Activated naive CD8-positive, alpha-beta T cell treated with anti-CD3 and anti-CD28 coated beads, Interleukin-2, amount 10 ng/mL, durations not matched to agents 7 days and 5 days (primary cell): ENCODE results near the gene PRKG1. TPM values are rescaled to one million over a fixed set of nuclear protein-coding genes. Genes with fewer than 3 reads are reported as not detected.

Experiments used
- ATAC-seq: fragments of 150-1000 bp; cut with Tn5 transposase; one replicate; pipeline ENCODE4 v1.10.0; 2021; ENCODE audit warnings: low read depth, moderate library complexity
- POLR2A ChIA-PET: fragments of 350-600 bp; sonication (Branson Sonifier 250); formaldehyde crosslinking; loops from one replicate; lab custom pipeline; 2021; ENCODE audit warnings: antibody characterized with exemption; lab: Charles Lee
- DNase-seq: peaks from one replicate; pipeline ENCODE4 v3.0.0; 2021
- H3K27ac Mint-ChIP-seq: one replicate; pipeline ENCODE4 v1.8.0; 2022; ENCODE audit warnings: mild to moderate bottlenecking, mixed read lengths
- H3K27me3 Mint-ChIP-seq: one replicate; pipeline ENCODE4 v1.8.0; 2022; ENCODE audit warnings: mild to moderate bottlenecking, moderate library complexity, mixed read lengths
- H3K36me3 Mint-ChIP-seq: one replicate; pipeline ENCODE4 v1.8.0; 2021; ENCODE audit warnings: mild to moderate bottlenecking, mixed read lengths
- H3K4me1 Mint-ChIP-seq: one replicate; pipeline ENCODE4 v1.8.0; 2021; ENCODE audit warnings: mixed read lengths
- H3K4me3 Mint-ChIP-seq: one replicate; pipeline ENCODE4 v1.8.0; 2022; ENCODE audit warnings: mild to moderate bottlenecking, moderate library complexity, mixed read lengths
- H3K9me3 Mint-ChIP-seq: one replicate; pipeline ENCODE4 v1.8.0; 2021; ENCODE audit warnings: mixed read lengths
- total RNA-seq, 2 experiments: library from RNA; stranded (reverse); gene quantifications; one replicate each; pipeline ENCODE4 v1.2.3, GENCODE V29; 2021

Gene PRKG1
- total RNA-seq, 2 experiments from 2014 or later = not detected

DNA sequence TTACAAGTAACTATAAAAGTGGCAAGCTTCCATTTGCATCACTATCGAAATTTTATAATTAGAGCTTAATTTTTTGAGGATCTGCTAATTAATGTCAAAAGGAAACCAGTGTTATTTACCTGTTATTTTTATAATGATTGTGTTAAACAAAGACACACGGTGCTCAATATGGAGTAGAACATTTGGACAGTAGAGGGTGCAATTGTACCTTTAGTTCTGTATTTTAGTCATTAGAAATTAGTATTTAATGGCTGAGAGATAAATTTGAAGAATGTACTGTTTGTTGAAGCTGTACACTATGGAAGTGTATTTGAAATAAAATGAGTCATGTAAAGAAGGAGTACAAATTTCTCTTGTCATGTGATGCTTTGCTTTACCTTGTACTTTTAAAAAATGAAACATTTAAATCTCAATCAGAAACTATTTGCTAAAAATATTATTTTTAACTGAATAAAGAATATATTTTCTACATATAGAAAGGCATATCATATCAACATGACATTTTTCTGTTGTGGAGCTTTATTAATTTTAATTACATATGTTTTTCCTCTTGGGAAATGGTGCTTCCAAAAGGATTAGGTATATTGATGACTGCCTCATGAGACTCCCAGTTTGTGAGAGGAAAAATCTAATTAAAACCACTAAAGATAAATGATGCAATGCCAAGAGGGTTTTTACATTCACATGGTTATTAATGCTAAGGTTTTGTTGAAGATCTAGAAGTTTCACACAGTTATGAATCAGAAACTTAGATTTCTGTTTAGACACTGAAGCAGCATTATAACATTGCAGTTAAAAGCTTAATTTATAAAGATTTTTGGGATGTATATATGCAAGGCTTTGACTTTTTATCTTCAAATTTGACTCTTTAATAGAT is 10.4 kb upstream of the PRKG1 start:
- ATAC-seq (no peak), DNase-seq (no peak)
- peaks cover 3% of the 10 kb centered on the region for H3K27me3 Mint-ChIP-seq
- POLR2A ChIA-PET = no interaction called here
- H3K27ac Mint-ChIP-seq = no peak overlapping the region
- H3K36me3 Mint-ChIP-seq = no peaks in the 10 kb centered on the region
- H3K9me3 Mint-ChIP-seq = no peaks in the 10 kb centered on the region
- no peaks in the 10 kb centered on the region for H3K4me1 Mint-ChIP-seq
- no peak overlapping the region for H3K4me3 Mint-ChIP-seq

DNA sequence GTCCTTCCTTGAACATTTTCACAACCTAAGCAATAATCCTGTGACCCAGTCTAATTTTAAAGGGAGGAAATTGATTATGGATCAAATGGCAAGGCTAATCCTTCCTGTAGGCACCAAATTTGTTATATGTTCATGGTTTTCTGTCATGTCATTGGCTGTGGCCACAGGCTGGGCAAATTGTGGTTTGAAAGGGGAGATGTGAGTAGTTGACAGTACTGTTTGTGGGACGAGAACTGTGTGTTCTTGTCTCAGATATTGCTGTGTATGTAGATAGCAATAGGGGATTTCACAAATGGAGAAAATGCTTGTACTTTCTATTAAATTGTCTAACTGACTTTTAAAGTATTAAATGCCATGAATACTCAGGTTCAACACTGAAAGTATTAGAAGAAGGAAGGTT is 8.1 kb upstream of the PRKG1 start:
- no peak overlapping the region for H3K4me3 Mint-ChIP-seq
- H3K36me3 Mint-ChIP-seq = no peaks in the 10 kb centered on the region
- peaks cover 3% of the 10 kb centered on the region for H3K27me3 Mint-ChIP-seq
- no peak overlapping the region for H3K27ac Mint-ChIP-seq
- DNase-seq (no peak), ATAC-seq (no peak)
- no peaks in the 10 kb centered on the region for H3K4me1 Mint-ChIP-seq
- H3K9me3 Mint-ChIP-seq = no peaks in the 10 kb centered on the region
- POLR2A ChIA-PET = no interaction called here

DNA sequence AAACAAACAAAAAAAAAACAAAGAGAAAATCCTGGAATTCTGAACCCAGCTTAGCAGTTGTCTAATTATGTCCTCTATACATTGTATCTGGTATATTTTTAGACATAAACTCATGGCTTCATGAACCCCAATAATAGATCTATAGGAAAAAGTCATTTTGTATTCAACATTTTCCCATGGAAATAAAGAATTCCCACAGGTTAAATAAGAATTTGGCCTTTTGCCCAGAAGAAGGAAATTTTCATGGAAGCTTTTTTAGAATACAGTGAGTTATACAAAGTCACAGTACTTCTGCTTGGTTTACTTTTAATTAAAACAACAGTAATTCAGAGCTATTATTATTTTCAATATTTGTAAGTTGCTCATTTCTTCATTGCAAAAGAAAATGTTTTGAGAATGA is 2.1 kb upstream of the PRKG1 start:
- no peaks in the 10 kb centered on the region for H3K36me3 Mint-ChIP-seq
- no peak for ATAC-seq
- POLR2A ChIA-PET = no interaction called here
- peaks cover 5% of the 10 kb centered on the region for H3K4me1 Mint-ChIP-seq
- peaks cover 47% of the 10 kb centered on the region for H3K27me3 Mint-ChIP-seq
- no peak for DNase-seq
- no peaks in the 10 kb centered on the region for H3K9me3 Mint-ChIP-seq
- no peak overlapping the region for H3K4me3 Mint-ChIP-seq
- H3K27ac Mint-ChIP-seq = no peak overlapping the region

DNA sequence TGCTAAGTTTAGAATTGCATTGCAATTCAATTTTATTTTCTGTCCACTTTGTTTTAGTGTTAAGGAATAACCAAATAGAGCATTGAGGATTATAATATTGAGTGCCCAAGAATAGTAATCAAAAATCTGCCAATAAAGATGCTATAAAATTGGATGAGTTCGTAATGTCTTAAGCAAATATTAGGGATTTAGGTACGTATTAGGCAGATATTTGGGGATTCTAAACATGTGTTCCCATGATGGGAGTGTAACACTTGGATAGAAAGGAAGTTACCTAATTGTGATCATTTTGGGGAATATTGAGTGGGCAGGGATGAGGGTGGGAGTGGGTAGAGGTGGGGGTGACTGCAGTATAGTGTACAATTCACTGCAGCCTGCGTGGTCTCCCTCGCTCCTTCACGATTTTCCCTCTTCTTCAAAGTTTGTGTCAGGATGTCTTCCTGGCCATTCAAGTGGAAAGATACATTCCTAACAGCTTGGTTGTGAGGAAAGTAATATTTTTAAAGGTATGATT is 1.3 kb upstream of the PRKG1 start:
- POLR2A ChIA-PET = no interaction called here
- DNase-seq (no peak), ATAC-seq (no peak)
- H3K36me3 Mint-ChIP-seq = no peaks in the 10 kb centered on the region
- H3K9me3 Mint-ChIP-seq = no peaks in the 10 kb centered on the region
- no peak overlapping the region for H3K27ac Mint-ChIP-seq
- peaks cover 5% of the 10 kb centered on the region for H3K4me1 Mint-ChIP-seq
- H3K4me3 Mint-ChIP-seq = no peak overlapping the region
- H3K27me3 Mint-ChIP-seq = peaks cover 47% of the 10 kb centered on the region

DNA sequence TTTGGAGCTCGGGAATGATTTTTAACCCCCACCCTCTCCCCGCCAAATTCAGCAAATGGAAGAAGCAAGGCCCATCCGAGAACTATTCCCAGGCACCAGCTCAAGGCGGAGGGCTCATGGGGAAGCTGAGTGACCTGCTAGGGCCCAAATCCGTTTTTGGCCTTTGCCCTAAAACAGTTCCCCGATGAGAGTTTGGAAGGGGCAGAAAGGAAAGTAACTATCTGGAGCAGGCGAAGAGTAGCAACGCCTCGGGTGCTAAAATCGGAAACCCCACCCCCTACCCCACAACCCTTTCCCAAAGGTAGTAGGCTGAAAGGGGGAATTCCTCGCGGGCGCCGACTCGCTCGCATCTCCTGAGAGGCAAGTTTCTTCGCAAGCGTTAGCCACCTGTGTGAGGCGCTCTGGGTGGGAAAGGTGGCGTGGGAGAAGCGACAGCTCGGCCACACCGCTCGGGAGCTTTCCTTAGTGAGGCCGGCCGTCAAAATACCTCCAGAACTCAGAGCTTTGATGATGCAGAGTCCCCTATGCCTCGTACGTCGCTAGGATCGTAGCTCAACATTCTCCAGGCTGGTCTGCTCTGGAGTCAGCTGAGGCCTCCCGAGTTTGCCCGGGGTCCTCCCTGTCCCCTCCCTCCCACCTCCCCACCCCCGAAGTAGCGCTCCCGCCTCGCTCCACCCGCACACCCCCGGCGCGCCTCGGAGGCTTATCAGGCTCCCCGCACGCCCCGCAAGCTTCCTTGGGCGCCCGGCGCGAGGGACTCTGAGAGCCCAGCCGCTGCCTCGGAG is 642 bp upstream of the PRKG1 start:
- no peak for DNase-seq
- no peak overlapping the region for H3K27ac Mint-ChIP-seq
- no peaks in the 10 kb centered on the region for H3K36me3 Mint-ChIP-seq
- no peaks in the 10 kb centered on the region for H3K9me3 Mint-ChIP-seq
- peak overlapping the region; percentile 66 for H3K4me3 Mint-ChIP-seq
- no peak for ATAC-seq
- POLR2A ChIA-PET = no interaction called here
- H3K4me1 Mint-ChIP-seq = peaks cover 5% of the 10 kb centered on the region
- H3K27me3 Mint-ChIP-seq = peaks cover 47% of the 10 kb centered on the region

DNA sequence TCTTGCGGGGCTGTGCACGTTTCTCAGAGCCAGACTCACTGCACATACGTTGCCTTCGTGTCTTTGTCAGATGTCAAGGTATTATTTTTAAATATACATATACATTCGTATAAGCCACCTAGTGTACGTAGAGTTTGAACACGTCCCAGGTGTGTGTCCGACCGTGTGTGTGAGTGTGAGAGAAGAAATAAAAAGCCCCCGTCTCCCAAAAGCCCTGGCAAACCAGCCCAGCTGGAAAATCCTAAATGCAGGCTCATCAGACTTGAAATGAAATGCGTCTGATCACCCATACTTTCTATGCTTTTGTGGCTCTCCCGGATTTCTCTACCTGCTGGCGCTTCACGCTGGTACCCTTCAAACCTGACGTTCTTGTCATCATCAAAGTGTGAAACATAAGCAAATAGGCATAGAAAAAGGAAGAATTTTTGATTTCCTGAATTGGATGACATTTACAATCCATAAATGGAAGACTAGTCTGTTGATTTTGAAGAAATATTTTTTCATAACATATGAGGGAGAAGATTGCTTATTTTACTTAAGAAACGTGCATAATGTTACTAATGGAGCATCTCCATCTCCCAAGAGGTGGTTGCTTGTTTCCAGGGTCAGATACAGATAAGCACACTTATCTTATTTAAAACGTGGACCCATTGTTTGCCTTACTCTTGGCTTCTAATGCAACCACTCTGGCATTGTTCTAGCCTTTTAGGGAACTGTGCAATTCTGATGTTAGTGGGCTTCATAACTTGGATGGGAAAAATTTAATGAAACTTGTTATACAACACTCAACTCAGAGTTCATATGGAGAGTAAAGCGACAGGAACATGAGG is 971 bp downstream of the PRKG1 start:
- peaks cover 5% of the 10 kb centered on the region for H3K4me1 Mint-ChIP-seq
- H3K9me3 Mint-ChIP-seq = no peaks in the 10 kb centered on the region
- H3K36me3 Mint-ChIP-seq = no peaks in the 10 kb centered on the region
- H3K27ac Mint-ChIP-seq = no peak overlapping the region
- H3K4me3 Mint-ChIP-seq = no peak overlapping the region
- no peak for ATAC-seq
- POLR2A ChIA-PET = no interaction called here
- peaks cover 47% of the 10 kb centered on the region for H3K27me3 Mint-ChIP-seq
- DNase-seq = no peak

DNA sequence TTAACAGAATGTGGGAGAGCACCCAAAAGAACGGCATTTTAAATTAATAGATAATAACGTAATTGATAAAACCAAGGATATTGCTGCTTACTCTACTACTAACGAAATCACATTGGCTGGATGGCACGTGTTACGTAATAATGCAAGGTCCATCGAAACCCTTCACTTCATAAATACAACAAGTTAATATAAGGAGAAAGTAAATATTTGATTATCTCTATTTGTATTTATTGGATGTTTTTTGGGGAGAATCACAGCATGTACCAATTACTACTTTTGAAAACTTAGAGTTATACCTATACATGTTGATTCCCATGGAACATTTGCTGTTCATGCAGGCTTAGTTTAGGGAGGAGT is 1.6 kb downstream of the PRKG1 start:
- no peak for ATAC-seq
- Mint-ChIP-seq H3K4me3 (no peak overlapping the region), H3K27ac (no peak overlapping the region), H3K36me3 (no peaks in the 10 kb centered on the region), H3K4me1 (peaks cover 5% of the 10 kb centered on the region), H3K9me3 (no peaks in the 10 kb centered on the region), H3K27me3 (peaks cover 47% of the 10 kb centered on the region)
- POLR2A ChIA-PET = no interaction called here
- DNase-seq = no peak

DNA sequence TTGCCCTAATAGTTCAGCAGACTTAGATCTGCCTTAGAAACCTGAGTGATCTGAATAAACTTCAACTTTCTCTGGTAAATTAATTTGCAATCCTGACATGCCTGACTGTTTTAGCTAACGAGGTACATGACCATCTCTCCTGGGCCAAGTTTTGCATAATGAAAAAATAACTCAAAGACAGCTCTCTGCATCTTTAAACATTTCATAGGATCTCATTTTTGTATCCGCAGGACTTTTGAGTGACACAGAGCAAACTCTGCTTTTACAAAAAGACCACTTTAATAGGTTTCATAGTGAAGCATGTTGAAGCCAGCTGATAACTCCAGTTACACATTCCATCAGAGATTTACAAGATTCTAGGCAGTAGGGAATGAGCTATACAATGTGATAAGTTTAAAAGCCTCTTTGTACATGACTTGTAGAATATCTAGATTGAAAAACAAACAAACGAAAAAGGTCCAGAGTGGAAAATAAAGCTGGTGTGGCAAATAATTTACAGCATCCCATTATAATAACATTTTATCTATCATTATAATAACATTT is 2.1 kb downstream of the PRKG1 start:
- Mint-ChIP-seq H3K4me3 (no peak overlapping the region), H3K4me1 (peaks cover 5% of the 10 kb centered on the region), H3K9me3 (no peaks in the 10 kb centered on the region), H3K27me3 (peaks cover 45% of the 10 kb centered on the region), H3K27ac (no peak overlapping the region), H3K36me3 (no peaks in the 10 kb centered on the region)
- no peak for ATAC-seq
- POLR2A ChIA-PET = no interaction called here
- DNase-seq = no peak

DNA sequence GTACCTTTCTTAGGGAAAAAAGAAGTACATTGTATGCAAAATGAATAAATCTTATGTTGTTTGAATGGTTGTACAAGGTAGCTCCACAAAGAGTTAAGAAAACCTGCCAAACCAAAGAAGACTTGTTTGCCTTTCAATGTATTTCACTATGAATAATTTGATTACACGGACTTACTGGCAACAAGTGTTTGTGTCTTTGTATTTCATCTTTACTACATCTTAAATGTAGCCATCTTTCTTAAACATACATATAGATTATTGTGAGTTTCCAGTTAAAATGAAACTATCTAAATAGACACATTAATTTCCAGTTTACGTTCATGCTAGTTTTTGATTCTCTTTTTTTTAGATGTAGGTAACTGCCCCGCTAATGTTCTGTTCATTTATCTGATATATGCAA is 2.8 kb downstream of the PRKG1 start:
- no peak overlapping the region for H3K4me3 Mint-ChIP-seq
- H3K27me3 Mint-ChIP-seq = peaks cover 38% of the 10 kb centered on the region
- H3K4me1 Mint-ChIP-seq = peaks cover 5% of the 10 kb centered on the region
- no peak for ATAC-seq
- DNase-seq = no peak
- no peak overlapping the region for H3K27ac Mint-ChIP-seq
- no peaks in the 10 kb centered on the region for H3K9me3 Mint-ChIP-seq
- POLR2A ChIA-PET = no interaction called here
- no peaks in the 10 kb centered on the region for H3K36me3 Mint-ChIP-seq

DNA sequence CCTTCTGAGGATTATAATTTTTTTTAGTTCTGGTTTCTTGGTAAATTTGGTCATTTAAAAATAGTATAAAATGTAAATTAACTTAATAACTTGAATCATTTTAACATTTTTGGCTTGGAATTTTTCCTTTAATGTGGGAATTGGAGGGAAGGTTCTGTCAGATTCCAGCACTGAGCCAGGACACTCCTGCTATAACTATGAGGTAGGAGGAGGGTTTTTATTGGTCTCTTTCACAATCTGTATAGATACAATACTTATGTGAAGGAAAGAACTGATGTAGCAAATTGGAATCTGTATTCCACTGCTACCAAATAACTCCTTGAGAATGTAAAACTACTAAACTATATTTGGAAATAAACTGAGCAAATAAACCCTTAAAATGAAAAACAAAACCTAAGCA is 3.2 kb downstream of the PRKG1 start:
- no peak overlapping the region for H3K27ac Mint-ChIP-seq
- peaks cover 5% of the 10 kb centered on the region for H3K4me1 Mint-ChIP-seq
- DNase-seq = no peak
- no peaks in the 10 kb centered on the region for H3K36me3 Mint-ChIP-seq
- ATAC-seq = no peak
- H3K27me3 Mint-ChIP-seq = peaks cover 38% of the 10 kb centered on the region
- POLR2A ChIA-PET = no interaction called here
- no peaks in the 10 kb centered on the region for H3K9me3 Mint-ChIP-seq
- H3K4me3 Mint-ChIP-seq = no peak overlapping the region

DNA sequence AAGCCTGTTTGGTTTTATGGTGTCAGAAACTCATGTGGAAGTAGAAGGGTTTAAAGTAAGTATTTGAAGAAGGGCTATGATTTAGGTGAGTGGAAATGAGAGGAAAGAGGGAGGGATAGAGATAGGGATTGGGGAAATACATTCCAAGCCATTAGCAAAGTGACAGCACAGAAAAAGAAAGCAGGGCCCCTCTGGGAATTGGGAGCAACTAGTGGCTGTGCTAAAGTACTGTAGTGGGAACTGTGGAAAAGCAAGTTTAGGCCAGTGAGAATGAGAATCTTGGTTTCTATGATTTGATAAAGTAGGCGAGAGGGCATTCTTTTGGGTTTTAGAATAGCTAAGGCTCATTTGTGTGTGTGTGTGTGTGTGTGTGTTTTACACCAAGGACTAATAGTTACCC is 5.0 kb downstream of the PRKG1 start:
- H3K9me3 Mint-ChIP-seq = no peaks in the 10 kb centered on the region

DNA sequence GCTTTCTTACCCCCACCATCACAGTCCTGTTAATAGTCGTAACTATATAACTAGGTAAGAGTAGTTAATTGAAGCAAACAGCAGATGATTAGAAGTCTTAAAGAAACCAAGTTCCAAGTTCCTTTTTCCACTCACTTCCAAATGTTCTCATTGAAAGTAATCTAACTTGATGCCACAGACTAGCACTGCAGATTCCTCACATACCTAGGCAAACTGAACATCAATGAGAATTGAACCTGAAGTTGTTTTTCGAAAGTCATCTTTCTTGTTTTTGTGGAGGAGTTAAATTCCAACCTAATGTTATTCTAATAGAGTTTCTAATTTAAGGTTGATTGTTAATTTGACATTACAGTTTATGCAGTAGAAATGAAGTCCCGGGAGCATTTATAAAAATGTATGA is 5.5 kb downstream of the PRKG1 start:
- no peak for ATAC-seq

More for the DNA sequence above, 5.0 kb downstream of the PRKG1 start:
- Mint-ChIP-seq H3K27me3 (peaks cover 21% of the 10 kb centered on the region), H3K4me3 (no peak overlapping the region), H3K36me3 (no peaks in the 10 kb centered on the region), H3K27ac (no peak overlapping the region), H3K4me1 (peaks cover 1% of the 10 kb centered on the region)
- POLR2A ChIA-PET = no interaction called here
- no peak for ATAC-seq
- no peak for DNase-seq

More for the DNA sequence above, 5.5 kb downstream of the PRKG1 start:
- no peak for DNase-seq
- Mint-ChIP-seq H3K4me3 (no peak overlapping the region), H3K4me1 (no peaks in the 10 kb centered on the region), H3K27me3 (peaks cover 17% of the 10 kb centered on the region), H3K9me3 (no peaks in the 10 kb centered on the region), H3K36me3 (no peaks in the 10 kb centered on the region), H3K27ac (no peak overlapping the region)
- POLR2A ChIA-PET = no interaction called here
